GM23338 (cell line): ENCODE results near the gene GALNT14.

Source experiments
- EZH2 ChIP-seq: fragments of 200-600 bp; sonication (generic); IDR thresholded peaks from one replicate; pipeline ENCODE4 v1.8.0; 2017; ENCODE audit warnings: antibody characterized with exemption, mild to moderate bottlenecking, low read depth; ENCODE audit not compliant: unreplicated experiment
- JUNB ChIP-seq: IDR thresholded peaks from one replicate; pipeline ENCODE4 v1.6.1; 2016; ENCODE audit warnings: antibody characterized with exemption; ENCODE audit not compliant: unreplicated experiment
- POLR2AphosphoS5 ChIP-seq: IDR thresholded peaks from 2 replicates; pipeline ENCODE4 v1.6.1; 2016; ENCODE audit warnings: antibody characterized with exemption, low read depth
- STAT1 ChIP-seq: IDR thresholded peaks from one replicate; pipeline ENCODE4 v1.6.1; 2016; ENCODE audit warnings: antibody characterized with exemption; ENCODE audit not compliant: unreplicated experiment
- TF ChIP-seq, protein P1 (sequence below): IDR thresholded peaks from one replicate; pipeline ENCODE4 v1.6.1; 2018; ENCODE audit warnings: antibody characterized with exemption; ENCODE audit not compliant: unreplicated experiment
- TF ChIP-seq, protein P2 (sequence below), 2 experiments: fragments of 200-600 bp in 1 of 2; sonication (generic) in 1 of 2; conservative IDR thresholded peaks; 2 replicates each; pipeline versions ENCODE4 v1.5.1 to v1.6.1; 2016 to 2017; ENCODE audit warnings: antibody characterized with exemption in 2 of 2, low read depth in 2 of 2, mild to moderate bottlenecking in 2 of 2, moderate library complexity in 1 of 2

DNA sequence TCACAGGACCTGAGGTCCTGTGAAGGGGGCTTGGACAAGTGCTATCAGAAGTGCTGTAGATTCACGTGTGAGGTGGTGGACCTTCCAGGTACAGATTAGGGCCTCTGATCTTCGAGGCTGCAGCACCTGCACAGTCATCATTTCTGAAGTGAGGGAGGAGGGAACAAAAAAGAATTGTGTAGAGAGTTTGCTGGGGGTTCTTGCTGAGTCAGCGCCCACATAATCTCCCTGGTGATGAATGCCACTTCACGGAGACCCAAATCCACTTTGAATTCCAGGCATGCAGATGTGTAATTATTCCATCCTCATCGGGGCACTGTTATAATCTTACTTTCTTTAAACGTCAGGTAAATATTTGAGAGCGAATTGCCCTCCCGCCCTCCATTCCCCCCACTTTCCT is 202.4 kb downstream of the GALNT14 start:
- TF ChIP-seq, protein P1, sequence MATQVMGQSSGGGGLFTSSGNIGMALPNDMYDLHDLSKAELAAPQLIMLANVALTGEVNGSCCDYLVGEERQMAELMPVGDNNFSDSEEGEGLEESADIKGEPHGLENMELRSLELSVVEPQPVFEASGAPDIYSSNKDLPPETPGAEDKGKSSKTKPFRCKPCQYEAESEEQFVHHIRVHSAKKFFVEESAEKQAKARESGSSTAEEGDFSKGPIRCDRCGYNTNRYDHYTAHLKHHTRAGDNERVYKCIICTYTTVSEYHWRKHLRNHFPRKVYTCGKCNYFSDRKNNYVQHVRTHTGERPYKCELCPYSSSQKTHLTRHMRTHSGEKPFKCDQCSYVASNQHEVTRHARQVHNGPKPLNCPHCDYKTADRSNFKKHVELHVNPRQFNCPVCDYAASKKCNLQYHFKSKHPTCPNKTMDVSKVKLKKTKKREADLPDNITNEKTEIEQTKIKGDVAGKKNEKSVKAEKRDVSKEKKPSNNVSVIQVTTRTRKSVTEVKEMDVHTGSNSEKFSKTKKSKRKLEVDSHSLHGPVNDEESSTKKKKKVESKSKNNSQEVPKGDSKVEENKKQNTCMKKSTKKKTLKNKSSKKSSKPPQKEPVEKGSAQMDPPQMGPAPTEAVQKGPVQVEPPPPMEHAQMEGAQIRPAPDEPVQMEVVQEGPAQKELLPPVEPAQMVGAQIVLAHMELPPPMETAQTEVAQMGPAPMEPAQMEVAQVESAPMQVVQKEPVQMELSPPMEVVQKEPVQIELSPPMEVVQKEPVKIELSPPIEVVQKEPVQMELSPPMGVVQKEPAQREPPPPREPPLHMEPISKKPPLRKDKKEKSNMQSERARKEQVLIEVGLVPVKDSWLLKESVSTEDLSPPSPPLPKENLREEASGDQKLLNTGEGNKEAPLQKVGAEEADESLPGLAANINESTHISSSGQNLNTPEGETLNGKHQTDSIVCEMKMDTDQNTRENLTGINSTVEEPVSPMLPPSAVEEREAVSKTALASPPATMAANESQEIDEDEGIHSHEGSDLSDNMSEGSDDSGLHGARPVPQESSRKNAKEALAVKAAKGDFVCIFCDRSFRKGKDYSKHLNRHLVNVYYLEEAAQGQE, result no peak
- TF ChIP-seq POLR2AphosphoS5 (no peak), EZH2 (no peak), JUNB (no peak), STAT1 (no peak)
- TF ChIP-seq, protein P2, sequence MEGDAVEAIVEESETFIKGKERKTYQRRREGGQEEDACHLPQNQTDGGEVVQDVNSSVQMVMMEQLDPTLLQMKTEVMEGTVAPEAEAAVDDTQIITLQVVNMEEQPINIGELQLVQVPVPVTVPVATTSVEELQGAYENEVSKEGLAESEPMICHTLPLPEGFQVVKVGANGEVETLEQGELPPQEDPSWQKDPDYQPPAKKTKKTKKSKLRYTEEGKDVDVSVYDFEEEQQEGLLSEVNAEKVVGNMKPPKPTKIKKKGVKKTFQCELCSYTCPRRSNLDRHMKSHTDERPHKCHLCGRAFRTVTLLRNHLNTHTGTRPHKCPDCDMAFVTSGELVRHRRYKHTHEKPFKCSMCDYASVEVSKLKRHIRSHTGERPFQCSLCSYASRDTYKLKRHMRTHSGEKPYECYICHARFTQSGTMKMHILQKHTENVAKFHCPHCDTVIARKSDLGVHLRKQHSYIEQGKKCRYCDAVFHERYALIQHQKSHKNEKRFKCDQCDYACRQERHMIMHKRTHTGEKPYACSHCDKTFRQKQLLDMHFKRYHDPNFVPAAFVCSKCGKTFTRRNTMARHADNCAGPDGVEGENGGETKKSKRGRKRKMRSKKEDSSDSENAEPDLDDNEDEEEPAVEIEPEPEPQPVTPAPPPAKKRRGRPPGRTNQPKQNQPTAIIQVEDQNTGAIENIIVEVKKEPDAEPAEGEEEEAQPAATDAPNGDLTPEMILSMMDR (conservative IDR thresholded peaks at IDR 0.05; ENCODE audit: low read depth in 2 of 2), result no peak
